ENCODE results near the gene RBM12.

GRCh38 chr20:35615667-35616464 is 48.8 kb downstream of the RBM12 start, which contains the start of gene SPAG4:
- TF ChIP-seq POLR2AphosphoS5 (IDR thresholded peaks at IDR 0.05; ENCODE audit: low read depth, low read length) (peak; percentile 71), CTCF (IDR thresholded peaks at IDR 0.05) (no peak), TCF7L2 (IDR thresholded peaks at IDR 0.05; ENCODE audit: low read depth, low read length) (no peak), REST (IDR thresholded peaks at IDR 0.05; ENCODE audit: insufficient read depth in 1 of 2, low read depth in 2 of 2, low read length in 1 of 2) (no peak)
